ENCODE results near the gene CYBC1.

DNA sequence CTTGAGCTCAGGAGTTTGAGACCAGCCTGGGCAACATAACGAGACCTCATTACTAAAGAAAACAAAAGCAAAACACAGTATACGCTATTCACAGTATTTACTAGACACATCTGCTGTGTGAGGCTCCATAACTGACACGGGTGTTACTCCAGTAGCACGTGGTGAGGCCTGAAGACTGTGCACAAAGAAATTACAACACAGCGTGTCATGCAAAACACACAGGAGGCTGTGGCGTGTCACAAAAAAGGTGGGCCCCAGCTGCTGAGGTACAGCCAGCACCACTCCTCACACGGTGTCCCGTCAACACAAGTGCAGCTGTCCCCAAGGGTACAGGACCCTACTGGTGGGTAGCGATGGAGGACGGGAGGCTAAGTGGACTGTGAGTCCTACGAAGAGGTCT is 2.7 kb downstream of the CYBC1 start:
- TF ChIP-seq TP53 (CRISPR knock-in tag; IDR thresholded peaks at IDR 0.05) (no peak), IRF2 (CRISPR knock-in tag; IDR thresholded peaks at IDR 0.05; ENCODE audit: borderline replicate concordance, low read depth) (no peak), SP1 (CRISPR knock-in tag; conservative IDR thresholded peaks at IDR 0.05) (no peak), SMAD3 (CRISPR knock-in tag; IDR thresholded peaks at IDR 0.05; ENCODE audit: borderline replicate concordance) (no peak), NR1H2 (CRISPR knock-in tag; IDR thresholded peaks at IDR 0.05) (no peak), ZNF121 (CRISPR knock-in tag; IDR thresholded peaks at IDR 0.05) (no peak), FOXK1 (CRISPR knock-in tag; IDR thresholded peaks at IDR 0.05) (no peak), NR2C2 (CRISPR knock-in tag; IDR thresholded peaks at IDR 0.05) (no peak), CREB1 (CRISPR knock-in tag; IDR thresholded peaks at IDR 0.05) (no peak)
- TF ChIP-seq, protein P1, sequence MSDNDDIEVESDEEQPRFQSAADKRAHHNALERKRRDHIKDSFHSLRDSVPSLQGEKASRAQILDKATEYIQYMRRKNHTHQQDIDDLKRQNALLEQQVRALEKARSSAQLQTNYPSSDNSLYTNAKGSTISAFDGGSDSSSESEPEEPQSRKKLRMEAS (CRISPR knock-in tag; IDR thresholded peaks at IDR 0.05), result no peak
- TF ChIP-seq, protein P2, sequence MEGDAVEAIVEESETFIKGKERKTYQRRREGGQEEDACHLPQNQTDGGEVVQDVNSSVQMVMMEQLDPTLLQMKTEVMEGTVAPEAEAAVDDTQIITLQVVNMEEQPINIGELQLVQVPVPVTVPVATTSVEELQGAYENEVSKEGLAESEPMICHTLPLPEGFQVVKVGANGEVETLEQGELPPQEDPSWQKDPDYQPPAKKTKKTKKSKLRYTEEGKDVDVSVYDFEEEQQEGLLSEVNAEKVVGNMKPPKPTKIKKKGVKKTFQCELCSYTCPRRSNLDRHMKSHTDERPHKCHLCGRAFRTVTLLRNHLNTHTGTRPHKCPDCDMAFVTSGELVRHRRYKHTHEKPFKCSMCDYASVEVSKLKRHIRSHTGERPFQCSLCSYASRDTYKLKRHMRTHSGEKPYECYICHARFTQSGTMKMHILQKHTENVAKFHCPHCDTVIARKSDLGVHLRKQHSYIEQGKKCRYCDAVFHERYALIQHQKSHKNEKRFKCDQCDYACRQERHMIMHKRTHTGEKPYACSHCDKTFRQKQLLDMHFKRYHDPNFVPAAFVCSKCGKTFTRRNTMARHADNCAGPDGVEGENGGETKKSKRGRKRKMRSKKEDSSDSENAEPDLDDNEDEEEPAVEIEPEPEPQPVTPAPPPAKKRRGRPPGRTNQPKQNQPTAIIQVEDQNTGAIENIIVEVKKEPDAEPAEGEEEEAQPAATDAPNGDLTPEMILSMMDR (IDR thresholded peaks at IDR 0.05), result no peak

All from WTC11 (cell line).